PC-9 (cell line): Measurements from ENCODE around the gene NFIA. TPM values are rescaled to one million over a fixed set of nuclear protein-coding genes. Genes with fewer than 3 reads are reported as not detected.

Source experiments
- BruUV-seq: library from RNA; stranded (reverse); fragments of 400-500 nt; replicated peaks from 2 replicates; lab custom pipeline; 2021; lab: Mats Ljungman, UMichigan
- CTCF ChIA-PET: fragments of 300-600 bp; sonication (Branson Sonifier 250); formaldehyde crosslinking; loops from one replicate; lab custom pipeline; 2022; ENCODE audit warnings: antibody characterized with exemption; lab: Charles Lee
- POLR2A ChIA-PET: fragments of 300-600 bp; sonication (Branson Sonifier 250); formaldehyde crosslinking; loops from one replicate; lab custom pipeline; 2022; ENCODE audit warnings: antibody characterized with exemption; ENCODE audit not compliant: unreplicated experiment; lab: Charles Lee
- DNase-seq, 2 experiments: peaks; one replicate each; pipeline versions ENCODE4 v3.0.0 to v3.0.0-alpha.2; 2015 to 2022; ENCODE audit warnings: mixed read lengths in 1 of 2
- H2AFZ ChIP-seq: fragments of 200-600 bp; sonication (generic); 2 replicates; pipeline ENCODE4 v1.8.1; 2017; ENCODE audit warnings: antibody characterized with exemption
- H3F3A ChIP-seq: fragments of 200-600 bp; sonication (generic); 2 replicates; pipeline ENCODE4 v1.8.1; 2017; ENCODE audit warnings: antibody characterized with exemption, mild to moderate bottlenecking, low read depth; ENCODE audit not compliant: insufficient read depth
- H3K27ac ChIP-seq: fragments of 200-600 bp; sonication (generic); 2 replicates; pipeline ENCODE4 v1.6.1; 2016; ENCODE audit warnings: mixed run types
- H3K27me3 ChIP-seq: fragments of 200-600 bp; sonication (generic); 2 replicates; pipeline ENCODE4 v1.6.1; 2016; ENCODE audit warnings: low read depth, mixed run types; ENCODE audit not compliant: insufficient read depth
- H3K36me3 ChIP-seq: fragments of 200-600 bp; sonication (generic); 2 replicates; pipeline ENCODE4 v1.6.1; 2016; ENCODE audit warnings: low read depth, mixed run types
- H3K4me1 ChIP-seq: fragments of 200-600 bp; sonication (generic); replicated peaks from 2 replicates; pipeline ENCODE4 v1.6.1; 2016; ENCODE audit warnings: mixed run types; ENCODE audit not compliant: insufficient read depth
- H3K4me2 ChIP-seq: fragments of 200-600 bp; sonication (generic); 2 replicates; pipeline ENCODE4 v1.6.1; 2017; ENCODE audit warnings: mixed run types
- H3K4me3 ChIP-seq: fragments of 200-600 bp; sonication (generic); 2 replicates; pipeline ENCODE4 v1.6.1; 2016; ENCODE audit warnings: mixed run types
- H3K79me2 ChIP-seq: fragments of 200-600 bp; sonication (generic); 2 replicates; pipeline ENCODE4 v1.6.1; 2017; ENCODE audit warnings: low read depth, mixed run types
- H3K9me2 ChIP-seq: fragments of 200-600 bp; sonication (generic); 2 replicates; pipeline ENCODE4 v1.8.1; 2017; ENCODE audit warnings: mild to moderate bottlenecking; ENCODE audit not compliant: insufficient read depth
- H3K9me3 ChIP-seq: fragments of 200-600 bp; sonication (generic); 2 replicates; pipeline ENCODE4 v1.8.1; 2016; ENCODE audit warnings: low read depth; ENCODE audit not compliant: insufficient read depth
- H4K20me1 ChIP-seq: fragments of 200-600 bp; sonication (generic); 2 replicates; pipeline ENCODE4 v1.8.1; 2017; ENCODE audit not compliant: insufficient read depth
- CTCF ChIP-seq: fragments of 200-600 bp; sonication (generic); conservative IDR thresholded peaks from 2 replicates; pipeline ENCODE4 v1.6.1; 2017; ENCODE audit warnings: mixed run types, antibody characterized with exemption, mild to moderate bottlenecking, moderate library complexity
- EZH2 ChIP-seq: fragments of 200-600 bp; sonication (generic); IDR thresholded peaks from 2 replicates; pipeline ENCODE4 v1.8.0; 2017; ENCODE audit warnings: antibody characterized with exemption, low read depth
- intact Hi-C: fragments of 100-400 bp; cut with micrococcal nuclease; formaldehyde crosslinking; loops from one replicate; pipeline ENCODE4 v1.10.0; 2022; ENCODE audit not compliant: unreplicated experiment
- total RNA-seq: library from RNA; stranded (reverse); gene quantifications from 2 replicates; pipeline ENCODE4 v1.2.3, GENCODE V29; 2021

NFIA gene
- total RNA-seq, 1 experiment from 2014 or later, result 26.7 TPM

GRCh38 chr1:61114178-61114870 is 32.0 kb downstream of the NFIA start:
- Histone ChIP-seq H3K36me3 (no peaks in the 10 kb centered on the region), H3K27me3 (no peaks in the 10 kb centered on the region), H3K27ac (no peak overlapping the region), H3K4me2 (no peak overlapping the region), H3K79me2 (peaks cover 29% of the 10 kb centered on the region; the same call in 1 of the 2 replicates), H4K20me1 (no peaks in the 10 kb centered on the region), H3K4me3 (no peak overlapping the region), H3K9me2 (no peaks in the 10 kb centered on the region), H2AFZ (no peak overlapping the region), H3K4me1 (no peaks in the 10 kb centered on the region), H3K9me3 (no peaks in the 10 kb centered on the region), H3F3A (no peaks in the 10 kb centered on the region)
- TF ChIP-seq EZH2 (no peak), CTCF (no peak)
- no peak for DNase-seq
- ChIA-PET CTCF (no interaction called here), POLR2A (no interaction called here)
- intact Hi-C loops, result no loop called here
- no TSS peak for BruUV-seq

- Histone ChIP-seq H3K27me3 (no peaks in the 10 kb centered on the region), H3F3A (no peaks in the 10 kb centered on the region), H3K79me2 (peaks cover 29% of the 10 kb centered on the region; the same call in 1 of the 2 replicates), H4K20me1 (no peaks in the 10 kb centered on the region), H3K9me2 (no peaks in the 10 kb centered on the region), H3K27ac (no peak overlapping the region), H3K36me3 (no peaks in the 10 kb centered on the region), H2AFZ (no peak overlapping the region), H3K4me3 (no peak overlapping the region), H3K9me3 (no peaks in the 10 kb centered on the region), H3K4me1 (peaks cover 2% of the 10 kb centered on the region), H3K4me2 (no peak overlapping the region)
- intact Hi-C loops, result no loop called here
- ChIA-PET CTCF (no interaction called here), POLR2A (no interaction called here)
- TF ChIP-seq EZH2 (no peak), CTCF (no peak)
- no peak for DNase-seq
- BruUV-seq, result no TSS peak
Measured at GRCh38 chr1:61115436-61115835, 33.1 kb downstream of the NFIA start.

GRCh38 chr1:61116421-61116820 is 34.1 kb downstream of the NFIA start:
- BruUV-seq, result no TSS peak
- TF ChIP-seq EZH2 (no peak), CTCF (no peak)
- CTCF ChIA-PET, result no interaction called here

More at GRCh38 chr1:61116421-61116820, 34.1 kb downstream of the NFIA start:
- Histone ChIP-seq H4K20me1 (no peaks in the 10 kb centered on the region), H3K27me3 (no peaks in the 10 kb centered on the region), H2AFZ (no peak overlapping the region), H3K4me3 (no peak overlapping the region), H3K27ac (no peak overlapping the region), H3K4me2 (no peak overlapping the region), H3K9me3 (no peaks in the 10 kb centered on the region), H3K36me3 (no peaks in the 10 kb centered on the region), H3K4me1 (peaks cover 11% of the 10 kb centered on the region), H3K79me2 (peaks cover 25% of the 10 kb centered on the region), H3F3A (no peaks in the 10 kb centered on the region), H3K9me2 (no peaks in the 10 kb centered on the region)
- DNase-seq, result no peak
- intact Hi-C loops, result no loop called here
- POLR2A ChIA-PET, result no interaction called here
